ENCODE results near the gene TCIRG1. TPM values are rescaled to one million over a fixed set of nuclear protein-coding genes. Genes with fewer than 3 reads are reported as not detected.
A peak's percentile ranks its signal among the peaks of the same experiment; 100 is the strongest.

TCIRG1 gene
- total and polyA plus RNA-seq, 2 of the 13 experiments (the other 11 are each of a cell fraction or from before 2014, with no cell fraction given): 48.0 to 69.6 TPM

DNA sequence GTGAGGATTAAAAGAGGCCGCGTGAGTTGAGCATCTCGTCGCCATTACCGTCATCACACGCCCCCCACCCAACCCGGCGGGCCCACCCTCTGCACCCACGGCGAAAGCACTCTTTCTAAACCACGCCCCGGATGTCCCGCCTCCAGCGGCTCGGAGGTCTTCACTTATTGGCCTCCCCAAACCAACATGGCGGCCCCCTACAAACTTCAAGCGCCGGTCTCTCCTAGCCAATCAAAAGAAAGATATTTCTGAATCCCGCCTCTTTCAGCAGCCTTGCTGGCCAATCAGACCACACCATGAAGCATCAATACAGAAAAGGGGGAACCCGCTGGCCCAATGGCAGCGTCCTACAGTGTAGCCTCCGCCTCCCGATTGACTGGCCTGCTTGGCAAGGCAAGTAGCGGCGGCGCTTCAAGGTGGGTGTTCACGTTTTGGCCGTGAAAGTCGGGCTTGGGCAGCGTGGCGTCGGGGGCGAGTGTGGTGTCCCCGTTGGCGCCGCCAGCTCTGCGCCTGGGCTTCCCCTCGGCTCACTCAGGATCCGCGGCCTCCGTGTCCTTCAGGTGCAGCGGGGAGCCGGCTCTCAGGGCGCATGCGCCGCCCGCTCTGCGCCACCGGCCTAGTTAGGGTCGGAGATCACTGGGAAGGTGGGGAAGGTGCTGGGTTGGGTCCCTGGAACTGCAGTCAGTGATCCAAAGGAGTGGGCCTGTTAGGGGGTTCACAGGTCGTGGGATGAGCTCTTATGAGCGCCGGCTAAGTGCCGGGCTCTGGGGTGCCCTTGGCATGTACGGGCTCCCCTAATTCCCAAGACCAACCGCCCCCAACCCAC, 8.3 kb upstream of the TCIRG1 start, which contains the start of gene NDUFS8 (continued):
- TF ChIP-seq, protein P1, sequence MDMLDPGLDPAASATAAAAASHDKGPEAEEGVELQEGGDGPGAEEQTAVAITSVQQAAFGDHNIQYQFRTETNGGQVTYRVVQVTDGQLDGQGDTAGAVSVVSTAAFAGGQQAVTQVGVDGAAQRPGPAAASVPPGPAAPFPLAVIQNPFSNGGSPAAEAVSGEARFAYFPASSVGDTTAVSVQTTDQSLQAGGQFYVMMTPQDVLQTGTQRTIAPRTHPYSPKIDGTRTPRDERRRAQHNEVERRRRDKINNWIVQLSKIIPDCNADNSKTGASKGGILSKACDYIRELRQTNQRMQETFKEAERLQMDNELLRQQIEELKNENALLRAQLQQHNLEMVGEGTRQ (IDR thresholded peaks at IDR 0.05; ENCODE audit: low read depth, low read length): no peak
- TF ChIP-seq, protein P1 (CRISPR knock-in tag; IDR thresholded peaks at IDR 0.05; ENCODE audit: borderline replicate concordance): no peak
- TF ChIP-seq TARDBP (CRISPR knock-in tag; IDR thresholded peaks at IDR 0.05) (no peak), ZNF703 (CRISPR knock-in tag; IDR thresholded peaks at IDR 0.05; ENCODE audit: borderline replicate concordance) (no peak), HDAC6 (IDR thresholded peaks at IDR 0.05; ENCODE audit: low read depth, low read length) (no peak), GTF3A (CRISPR knock-in tag; conservative IDR thresholded peaks at IDR 0.05) (no peak), ZNF354B (CRISPR knock-in tag; IDR thresholded peaks at IDR 0.05) (no peak), TRIM24 (CRISPR knock-in tag; IDR thresholded peaks at IDR 0.05) (no peak), GATAD1 (CRISPR knock-in tag; IDR thresholded peaks at IDR 0.05) (peak; percentile 87), MNT (IDR thresholded peaks at IDR 0.05) (no peak), ZNF33A (CRISPR knock-in tag; IDR thresholded peaks at IDR 0.05; ENCODE audit: borderline replicate concordance) (no peak), ZNF570 (CRISPR knock-in tag; IDR thresholded peaks at IDR 0.05; ENCODE audit: borderline replicate concordance) (no peak), FOXO1 (CRISPR knock-in tag; IDR thresholded peaks at IDR 0.05) (peak; percentile 45), CREBL2 (CRISPR knock-in tag; IDR thresholded peaks at IDR 0.05; ENCODE audit: borderline replicate concordance) (0 out of 2 replicates have a peak, but pooled peaks have one; percentile 56), ZNF44 (CRISPR knock-in tag; IDR thresholded peaks at IDR 0.05) (peak; percentile 28; the same call in 1 of the 2 replicates), ELF4 (CRISPR knock-in tag; IDR thresholded peaks at IDR 0.05; ENCODE audit: borderline replicate concordance) (no peak), HMG20A (CRISPR knock-in tag; IDR thresholded peaks at IDR 0.05; ENCODE audit: borderline replicate concordance) (no peak), ZNF615 (CRISPR knock-in tag; IDR thresholded peaks at IDR 0.05; ENCODE audit: borderline replicate concordance) (0 out of 2 replicates have a peak, but pooled peaks have one; percentile 30)
- TF ChIP-seq, protein P2, sequence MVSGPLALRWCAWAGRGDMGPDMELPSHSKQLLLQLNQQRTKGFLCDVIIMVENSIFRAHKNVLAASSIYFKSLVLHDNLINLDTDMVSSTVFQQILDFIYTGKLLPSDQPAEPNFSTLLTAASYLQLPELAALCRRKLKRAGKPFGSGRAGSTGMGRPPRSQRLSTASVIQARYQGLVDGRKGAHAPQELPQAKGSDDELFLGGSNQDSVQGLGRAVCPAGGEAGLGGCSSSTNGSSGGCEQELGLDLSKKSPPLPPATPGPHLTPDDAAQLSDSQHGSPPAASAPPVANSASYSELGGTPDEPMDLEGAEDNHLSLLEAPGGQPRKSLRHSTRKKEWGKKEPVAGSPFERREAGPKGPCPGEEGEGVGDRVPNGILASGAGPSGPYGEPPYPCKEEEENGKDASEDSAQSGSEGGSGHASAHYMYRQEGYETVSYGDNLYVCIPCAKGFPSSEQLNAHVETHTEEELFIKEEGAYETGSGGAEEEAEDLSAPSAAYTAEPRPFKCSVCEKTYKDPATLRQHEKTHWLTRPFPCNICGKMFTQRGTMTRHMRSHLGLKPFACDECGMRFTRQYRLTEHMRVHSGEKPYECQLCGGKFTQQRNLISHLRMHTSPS (CRISPR knock-in tag; IDR thresholded peaks at IDR 0.05; ENCODE audit: low read depth): no peak
- TF ChIP-seq, protein P3, sequence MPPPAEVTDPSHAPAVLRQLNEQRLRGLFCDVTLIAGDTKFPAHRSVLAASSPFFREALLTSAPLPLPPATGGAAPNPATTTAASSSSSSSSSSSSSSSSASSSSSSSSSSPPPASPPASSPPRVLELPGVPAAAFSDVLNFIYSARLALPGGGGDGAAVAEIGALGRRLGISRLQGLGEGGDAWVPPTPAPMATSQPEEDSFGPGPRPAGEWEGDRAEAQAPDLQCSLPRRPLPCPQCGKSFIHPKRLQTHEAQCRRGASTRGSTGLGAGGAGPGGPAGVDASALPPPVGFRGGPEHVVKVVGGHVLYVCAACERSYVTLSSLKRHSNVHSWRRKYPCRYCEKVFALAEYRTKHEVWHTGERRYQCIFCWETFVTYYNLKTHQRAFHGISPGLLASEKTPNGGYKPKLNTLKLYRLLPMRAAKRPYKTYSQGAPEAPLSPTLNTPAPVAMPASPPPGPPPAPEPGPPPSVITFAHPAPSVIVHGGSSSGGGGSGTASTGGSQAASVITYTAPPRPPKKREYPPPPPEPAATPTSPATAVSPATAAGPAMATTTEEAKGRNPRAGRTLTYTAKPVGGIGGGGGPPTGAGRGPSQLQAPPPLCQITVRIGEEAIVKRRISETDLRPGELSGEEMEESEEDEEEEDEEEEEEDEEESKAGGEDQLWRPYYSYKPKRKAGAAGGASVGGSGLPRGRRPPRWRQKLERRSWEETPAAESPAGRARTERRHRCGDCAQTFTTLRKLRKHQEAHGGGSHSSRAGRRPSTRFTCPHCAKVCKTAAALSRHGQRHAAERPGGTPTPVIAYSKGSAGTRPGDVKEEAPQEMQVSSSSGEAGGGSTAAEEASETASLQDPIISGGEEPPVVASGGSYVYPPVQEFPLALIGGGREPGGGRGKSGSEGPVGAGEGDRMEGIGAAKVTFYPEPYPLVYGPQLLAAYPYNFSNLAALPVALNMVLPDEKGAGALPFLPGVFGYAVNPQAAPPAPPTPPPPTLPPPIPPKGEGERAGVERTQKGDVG (CRISPR knock-in tag; IDR thresholded peaks at IDR 0.05; ENCODE audit: borderline replicate concordance): no peak; the same call in 1 of the 2 replicates

Data from HepG2 (cell line).